ENCODE results near the gene MBNL1. TPM values are rescaled to one million over a fixed set of nuclear protein-coding genes. Genes with fewer than 3 reads are reported as not detected.

MBNL1 gene
- polyA plus RNA-seq, 1 donor (not counting 4 experiments of a cell fraction or from before 2014, with no cell fraction given), result 58.3 TPM

GRCh38 chr3:152281133-152281713 lies 12.5 kb downstream of the MBNL1 start:
- TF ChIP-seq EZH2 (IDR thresholded peaks at IDR 0.05; ENCODE audit: low read length), result no peak
- TF ChIP-seq CTCF (optimal IDR thresholded peaks at IDR 0.05 in 1 of 3, IDR thresholded peaks at IDR 0.05 in 1 of 3, conservative IDR thresholded peaks at IDR 0.05 in 1 of 3; ENCODE audit: extremely low read depth in 1 of 3, insufficient read depth in 2 of 3, low read length in 3 of 3), result no peak
- H3K4me2 ChIP-seq (ENCODE audit: control insufficient read depth, extremely low read depth, insufficient read depth, low read depth, low read length), result no peak overlapping the region

DNA sequence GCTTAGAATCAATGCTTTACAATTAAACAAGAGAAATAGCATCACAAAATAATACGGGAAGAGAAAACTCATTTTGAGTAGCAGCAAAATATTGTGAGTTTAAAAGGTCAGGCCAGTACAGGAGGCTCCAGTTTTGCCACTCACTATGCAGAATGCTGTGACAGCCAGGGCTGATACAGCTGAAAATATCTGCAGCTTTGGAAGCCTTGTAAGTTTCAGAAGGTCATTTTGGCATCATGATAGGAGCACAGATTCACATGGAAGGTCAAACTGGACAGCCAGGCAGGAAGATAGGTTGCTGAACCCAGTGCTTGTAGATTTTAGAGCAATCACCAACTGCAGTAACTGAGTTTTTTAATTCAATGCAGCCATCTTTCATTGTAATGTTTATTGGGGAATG lies 14.1 kb downstream of the MBNL1 start:
- no peak overlapping the region for H3K27ac ChIP-seq (ENCODE audit: control insufficient read depth, insufficient read depth, low read length)
- peaks cover 13% of the 10 kb centered on the region for H3K4me1 ChIP-seq (ENCODE audit: control insufficient read depth, extremely low read depth, insufficient read depth, low read length)
- H3K4me3 ChIP-seq (ENCODE audit: control insufficient read depth in 2 of 3, extremely low read depth in 1 of 3, insufficient read depth in 2 of 3, low read depth in 1 of 3, low read length in 3 of 3), result no peak overlapping the region
- H3K9ac ChIP-seq (ENCODE audit: control insufficient read depth, extremely low read depth, insufficient read depth, low read length), result no peak overlapping the region
- dilution Hi-C loops (cut with MboI; ENCODE audit: extremely low pct_ligation_motif_present, low sequenced_read_pairs), result no loop called here
- no peaks in the 10 kb centered on the region for H3K9me3 ChIP-seq (ENCODE audit: control insufficient read depth, low read depth, low read length)
- no peaks in the 10 kb centered on the region for H3K9me1 ChIP-seq (ENCODE audit: control insufficient read depth, extremely low read depth, insufficient read depth, low read length)
- TF ChIP-seq CTCF (optimal IDR thresholded peaks at IDR 0.05 in 1 of 3, IDR thresholded peaks at IDR 0.05 in 1 of 3, conservative IDR thresholded peaks at IDR 0.05 in 1 of 3; ENCODE audit: extremely low read depth in 1 of 3, insufficient read depth in 2 of 3, low read length in 3 of 3) (no peak), EZH2 (IDR thresholded peaks at IDR 0.05; ENCODE audit: low read length) (no peak)
- H3K36me3 ChIP-seq (ENCODE audit: control insufficient read depth in 2 of 2, extremely low read depth in 1 of 2, insufficient read depth in 2 of 2, low read length in 2 of 2), result no peaks in the 10 kb centered on the region
- H3K27me3 ChIP-seq (ENCODE audit: control insufficient read depth, extremely low read depth, insufficient read depth, low read length), result no peaks in the 10 kb centered on the region
- DNase-seq (ENCODE audit: low read depth, low spot score) (no peak), FAIRE-seq (no peak)
- no peaks in the 10 kb centered on the region for H4K20me1 ChIP-seq (ENCODE audit: control insufficient read depth, extremely low read depth, insufficient read depth, low read length)
- peaks cover 92% of the 10 kb centered on the region for H3K79me2 ChIP-seq (ENCODE audit: control insufficient read depth, insufficient read depth, low read length)
- H3K4me2 ChIP-seq (ENCODE audit: control insufficient read depth, extremely low read depth, insufficient read depth, low read depth, low read length), result no peak overlapping the region
- no peak overlapping the region for H2AFZ ChIP-seq (ENCODE audit: control insufficient read depth, low read length)

More at GRCh38 chr3:152281133-152281713, 12.5 kb downstream of the MBNL1 start:
- Histone ChIP-seq H3K27me3 (ENCODE audit: control insufficient read depth, extremely low read depth, insufficient read depth, low read length) (no peaks in the 10 kb centered on the region), H3K9me1 (ENCODE audit: control insufficient read depth, extremely low read depth, insufficient read depth, low read length) (peaks cover under 1% of the 10 kb centered on the region), H3K9ac (ENCODE audit: control insufficient read depth, extremely low read depth, insufficient read depth, low read length) (no peak overlapping the region), H3K4me1 (ENCODE audit: control insufficient read depth, extremely low read depth, insufficient read depth, low read length) (peaks cover 3% of the 10 kb centered on the region), H2AFZ (ENCODE audit: control insufficient read depth, low read length) (no peak overlapping the region), H3K9me3 (ENCODE audit: control insufficient read depth, low read depth, low read length) (no peaks in the 10 kb centered on the region), H3K79me2 (ENCODE audit: control insufficient read depth, insufficient read depth, low read length) (peaks cover 95% of the 10 kb centered on the region), H3K4me3 (ENCODE audit: control insufficient read depth in 2 of 3, extremely low read depth in 1 of 3, insufficient read depth in 2 of 3, low read depth in 1 of 3, low read length in 3 of 3) (no peak overlapping the region), H3K36me3 (ENCODE audit: control insufficient read depth in 2 of 2, extremely low read depth in 1 of 2, insufficient read depth in 2 of 2, low read length in 2 of 2) (no peaks in the 10 kb centered on the region), H3K27ac (ENCODE audit: control insufficient read depth, insufficient read depth, low read length) (no peak overlapping the region), H4K20me1 (ENCODE audit: control insufficient read depth, extremely low read depth, insufficient read depth, low read length) (no peaks in the 10 kb centered on the region)
- FAIRE-seq (no peak), DNase-seq (ENCODE audit: low read depth, low spot score) (no peak)
- dilution Hi-C loops (cut with MboI; ENCODE audit: extremely low pct_ligation_motif_present, low sequenced_read_pairs), result no loop called here
